HG02571 (cell line): ENCODE results near the gene RARB.

Experiments used
- ATAC-seq: cut with Tn5 transposase; IDR thresholded peaks from one replicate; pipeline ENCODE4 v1.9.1; 2021; ENCODE audit warnings: mild to moderate bottlenecking, moderate library complexity; ENCODE audit not compliant: unreplicated experiment

The RARB gene

GRCh38 chr3:25503898-25504301 lies 75.8 kb downstream of the RARB start:
- ATAC-seq, result no peak

GRCh38 chr3:25505581-25505980 lies 77.5 kb downstream of the RARB start:
- ATAC-seq, result no peak

GRCh38 chr3:25507811-25508210 lies 79.7 kb downstream of the RARB start:
- ATAC-seq, result no peak

- ATAC-seq, result no peak
These were observed 80.4 kb downstream of the RARB start for GRCh38 chr3:25508433-25508832.

GRCh38 chr3:25508901-25509300 lies 80.8 kb downstream of the RARB start:
- ATAC-seq, result no peak

GRCh38 chr3:25510797-25511196 lies 82.7 kb downstream of the RARB start:
- no peak for ATAC-seq

- ATAC-seq, result no peak
These were observed 84.1 kb downstream of the RARB start for GRCh38 chr3:25511972-25512721.

GRCh38 chr3:25513642-25514266 lies 85.7 kb downstream of the RARB start:
- ATAC-seq, result no peak

GRCh38 chr3:25515171-25515570 lies 87.1 kb downstream of the RARB start:
- no peak for ATAC-seq

- ATAC-seq, result no peak
These were observed 93.0 kb downstream of the RARB start for GRCh38 chr3:25520926-25521559.

GRCh38 chr3:25527336-25527735 lies 99.3 kb downstream of the RARB start:
- no peak for ATAC-seq

GRCh38 chr3:25527801-25528200 lies 99.7 kb downstream of the RARB start:
- no peak for ATAC-seq

- ATAC-seq, result no peak
These were observed 103.9 kb downstream of the RARB start for GRCh38 chr3:25531971-25532370.

GRCh38 chr3:25532431-25533162 lies 104.5 kb downstream of the RARB start:
- no peak for ATAC-seq

- ATAC-seq, result no peak
These were observed 105.3 kb downstream of the RARB start for GRCh38 chr3:25533399-25533798.

GRCh38 chr3:25534007-25534406 lies 105.9 kb downstream of the RARB start:
- ATAC-seq, result no peak

- no peak for ATAC-seq
These were observed 108.7 kb downstream of the RARB start for GRCh38 chr3:25536521-25537391.

- ATAC-seq, result no peak
These were observed 109.5 kb downstream of the RARB start for GRCh38 chr3:25537516-25537915.

- ATAC-seq, result no peak
These were observed 112.2 kb downstream of the RARB start for GRCh38 chr3:25540273-25540672.

- ATAC-seq, result no peak
These were observed 114.5 kb downstream of the RARB start for GRCh38 chr3:25542492-25543039.
